ENCODE data around the gene VCL. TPM values are rescaled to one million over a fixed set of nuclear protein-coding genes. Genes with fewer than 3 reads are reported as not detected.

Gene VCL
- total RNA-seq, 1 experiment from 2014 or later = 291 TPM

DNA sequence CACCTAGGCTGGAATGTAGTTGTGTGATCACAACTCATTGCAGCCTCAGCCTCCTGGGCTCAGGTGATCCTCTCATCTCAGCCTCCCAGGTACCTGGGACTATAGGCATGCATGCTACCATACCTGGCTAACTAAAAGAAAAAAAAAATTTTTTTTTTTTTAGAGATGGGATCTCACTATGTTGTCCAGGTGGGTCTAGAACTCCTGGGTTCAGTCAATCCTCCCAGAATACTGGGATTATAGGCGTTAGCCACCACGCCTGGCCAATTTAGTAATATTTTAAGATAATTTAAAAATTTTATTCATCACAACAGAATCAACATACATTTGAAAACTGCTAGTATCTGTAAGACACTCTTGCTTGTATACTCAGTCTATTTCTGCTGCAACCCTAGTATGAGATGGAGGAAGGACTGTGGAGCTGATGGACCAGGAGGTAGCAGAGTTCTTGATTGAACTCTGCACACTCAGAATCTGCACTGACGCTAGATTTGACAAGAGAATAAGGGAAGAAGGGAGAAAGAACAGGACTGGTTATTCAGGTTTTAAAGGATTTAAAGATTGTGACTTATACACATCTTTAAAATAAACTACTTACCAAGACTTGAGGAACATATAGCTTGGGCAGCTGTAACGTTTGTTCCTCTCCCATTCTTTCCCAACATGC is 57.6 kb downstream of the VCL start:
- Histone ChIP-seq H4K5ac (ENCODE audit: insufficient read length, low read depth, low read length) (no peak overlapping the region), H2BK120ac (ENCODE audit: low read depth, low read length, poor library complexity, severe bottlenecking) (no peak overlapping the region), H2AFZ (ENCODE audit: low read length) (no peak overlapping the region), H3K23me2 (ENCODE audit: insufficient read length, low read depth, low read length, poor library complexity, severe bottlenecking) (no peaks in the 10 kb centered on the region), H3K23ac (ENCODE audit: insufficient read length, low read depth, low read length) (no peak overlapping the region), H4K8ac (replicated peaks; ENCODE audit: insufficient read length, low read depth, low read length) (no peak overlapping the region), H3K79me2 (ENCODE audit: insufficient read depth, low read length) (peaks cover 18% of the 10 kb centered on the region; the same call in 1 of the 2 replicates), H3K79me1 (ENCODE audit: insufficient read depth, low read depth, low read length, poor library complexity, severe bottlenecking) (peaks cover 3% of the 10 kb centered on the region), H4K20me1 (ENCODE audit: control insufficient read depth, insufficient read depth, insufficient read length) (no peaks in the 10 kb centered on the region), H2BK20ac (ENCODE audit: low read depth, low read length, poor library complexity, severe bottlenecking) (no peak overlapping the region), H3K27me3 (ENCODE audit: insufficient read depth, low read length) (no peaks in the 10 kb centered on the region), H3K27ac (ENCODE audit: insufficient read length, low read depth, low read length) (no peak overlapping the region), H3K18ac (ENCODE audit: insufficient read length, low read depth, low read length) (no peak overlapping the region), H3K9me3 (ENCODE audit: control insufficient read depth, low read depth, low read length) (no peaks in the 10 kb centered on the region), H2BK12ac (ENCODE audit: insufficient read length, low read depth, low read length) (no peak overlapping the region), H2BK15ac (ENCODE audit: low read depth, low read length) (no peak overlapping the region), H4K91ac (ENCODE audit: insufficient read length, low read depth, low read length) (no peak overlapping the region), H2AK5ac (ENCODE audit: insufficient read length, low read length) (no peak overlapping the region), H3K56ac (ENCODE audit: insufficient read length, low read depth, low read length) (no peak overlapping the region), H3K14ac (ENCODE audit: insufficient read depth, low read length) (no peak overlapping the region), H3K9ac (ENCODE audit: extremely low read depth, insufficient read length, low read length) (no peak overlapping the region), H3K4ac (ENCODE audit: low read depth, low read length) (no peak overlapping the region), H3T11ph (ENCODE audit: low read length) (no peak overlapping the region), H3K4me2 (ENCODE audit: insufficient read depth, insufficient read length, low read length) (no peak overlapping the region), H2BK5ac (ENCODE audit: insufficient read length, low read length) (no peak overlapping the region), H3K4me1 (ENCODE audit: insufficient read depth, low read length) (no peaks in the 10 kb centered on the region)
- H3K4me3 Mint-ChIP-seq = no peak overlapping the region
- H3K27me3 Mint-ChIP-seq (ENCODE audit: low read depth) = no peaks in the 10 kb centered on the region
- H3K36me3 Mint-ChIP-seq (ENCODE audit: insufficient read depth in 1 of 3, low read depth in 3 of 3) = peaks cover 3 to 7% (median 5%) of the 10 kb centered on the region in 3 experiments; a peak in 4 of 7 replicates
- no peak for DNase-seq
- no CpG with 5 or more reads among the region's 4 CpGs for WGBS (ENCODE audit: extremely low coverage, insufficient read length, low lambda C conversion rate)
- TF ChIP-seq, protein P1, sequence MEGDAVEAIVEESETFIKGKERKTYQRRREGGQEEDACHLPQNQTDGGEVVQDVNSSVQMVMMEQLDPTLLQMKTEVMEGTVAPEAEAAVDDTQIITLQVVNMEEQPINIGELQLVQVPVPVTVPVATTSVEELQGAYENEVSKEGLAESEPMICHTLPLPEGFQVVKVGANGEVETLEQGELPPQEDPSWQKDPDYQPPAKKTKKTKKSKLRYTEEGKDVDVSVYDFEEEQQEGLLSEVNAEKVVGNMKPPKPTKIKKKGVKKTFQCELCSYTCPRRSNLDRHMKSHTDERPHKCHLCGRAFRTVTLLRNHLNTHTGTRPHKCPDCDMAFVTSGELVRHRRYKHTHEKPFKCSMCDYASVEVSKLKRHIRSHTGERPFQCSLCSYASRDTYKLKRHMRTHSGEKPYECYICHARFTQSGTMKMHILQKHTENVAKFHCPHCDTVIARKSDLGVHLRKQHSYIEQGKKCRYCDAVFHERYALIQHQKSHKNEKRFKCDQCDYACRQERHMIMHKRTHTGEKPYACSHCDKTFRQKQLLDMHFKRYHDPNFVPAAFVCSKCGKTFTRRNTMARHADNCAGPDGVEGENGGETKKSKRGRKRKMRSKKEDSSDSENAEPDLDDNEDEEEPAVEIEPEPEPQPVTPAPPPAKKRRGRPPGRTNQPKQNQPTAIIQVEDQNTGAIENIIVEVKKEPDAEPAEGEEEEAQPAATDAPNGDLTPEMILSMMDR (conservative IDR thresholded peaks at IDR 0.05) = no peak
- no peaks in the 10 kb centered on the region for H3K9me3 Mint-ChIP-seq
- peaks cover 5 to 15% of the 10 kb centered on the region in 2 experiments; a peak in 3 of 4 replicates for H3K4me1 Mint-ChIP-seq
- H3K27ac Mint-ChIP-seq = peak overlapping the region in 1 of 3 experiments; percentile 55; a peak in 1 of 7 replicates

Data from H9 (cell line).